Measurements from ENCODE around the gene MEGF6.
A peak's percentile ranks its signal among the peaks of the same experiment; 100 is the strongest.
"Not testable (repeated sequence)": the region's sequence is repeated elsewhere in the genome, so short reads cannot be mapped to it uniquely, and the experiment has no call there.

MEGF6 gene

GRCh38 chr1:3595949-3596348 is 15.4 kb downstream of the MEGF6 start:
- DNase-seq (ENCODE audit: low read depth in 3 of 3) = no peak

- DNase-seq (ENCODE audit: low read depth in 3 of 3) = no peak
These were observed 16.5 kb downstream of the MEGF6 start for GRCh38 chr1:3594706-3595377.

GRCh38 chr1:3593745-3594144 is 17.6 kb downstream of the MEGF6 start:
- no peak for DNase-seq (ENCODE audit: low read depth in 3 of 3)

GRCh38 chr1:3593334-3593733 is 18.0 kb downstream of the MEGF6 start:
- DNase-seq (ENCODE audit: low read depth in 3 of 3) = no peak

GRCh38 chr1:3590951-3591865 is 20.1 kb downstream of the MEGF6 start:
- DNase-seq (ENCODE audit: low read depth in 3 of 3) = no peak

- no peak for DNase-seq (ENCODE audit: low read depth in 3 of 3)
These were observed 21.1 kb downstream of the MEGF6 start for GRCh38 chr1:3590139-3590763.

GRCh38 chr1:3588395-3588794 is 22.9 kb downstream of the MEGF6 start:
- DNase-seq (ENCODE audit: low read depth in 3 of 3) = no peak

- no peak for DNase-seq (ENCODE audit: low read depth in 3 of 3)
These were observed 24.1 kb downstream of the MEGF6 start for GRCh38 chr1:3586986-3587759.

GRCh38 chr1:3585940-3586568 is 25.3 kb downstream of the MEGF6 start:
- no peak for DNase-seq (ENCODE audit: low read depth in 3 of 3)

- DNase-seq (ENCODE audit: low read depth in 3 of 3) = not testable (repeated sequence)
These were observed 25.9 kb downstream of the MEGF6 start for GRCh38 chr1:3585353-3585868.

GRCh38 chr1:3584915-3585314 is 26.4 kb downstream of the MEGF6 start:
- DNase-seq (ENCODE audit: low read depth in 3 of 3) = peak in 2 of 3 experiments; percentile 17 to 26

GRCh38 chr1:3583751-3584150 is 27.6 kb downstream of the MEGF6 start:
- not testable (repeated sequence) for DNase-seq (ENCODE audit: low read depth in 3 of 3)

GRCh38 chr1:3581296-3582036 is 29.8 kb downstream of the MEGF6 start:
- DNase-seq (ENCODE audit: low read depth in 3 of 3) = no peak

GRCh38 chr1:3580231-3580630 is 31.1 kb downstream of the MEGF6 start:
- no peak for DNase-seq (ENCODE audit: low read depth in 3 of 3)

- no peak for DNase-seq (ENCODE audit: low read depth in 3 of 3)
These were observed 31.7 kb downstream of the MEGF6 start for GRCh38 chr1:3579626-3580025.

- DNase-seq (ENCODE audit: low read depth in 3 of 3) = no peak
These were observed 32.4 kb downstream of the MEGF6 start for GRCh38 chr1:3578906-3579305.

GRCh38 chr1:3578433-3578805 is 32.9 kb downstream of the MEGF6 start:
- DNase-seq (ENCODE audit: low read depth in 3 of 3) = no peak

GRCh38 chr1:3577711-3578432 is 33.4 kb downstream of the MEGF6 start:
- DNase-seq (ENCODE audit: low read depth in 3 of 3) = no peak

- DNase-seq (ENCODE audit: low read depth in 3 of 3) = no peak
These were observed 34.0 kb downstream of the MEGF6 start for GRCh38 chr1:3577300-3577699.

- DNase-seq (ENCODE audit: low read depth in 3 of 3) = no peak
These were observed 35.3 kb downstream of the MEGF6 start for GRCh38 chr1:3575993-3576392.

Measured in stimulated activated CD4-positive, alpha-beta T cell treated with anti-CD3 and anti-CD28 coated beads, TNF-alpha, amount 100 ng/mL, for 4 hours (primary cell).